AG10803 (cell line): Measurements from ENCODE around the gene PDZD4.
"Not testable (repeated sequence)": the region's sequence is repeated elsewhere in the genome, so short reads cannot be mapped to it uniquely, and the experiment has no call there.

Experiments
- DNase-seq: peaks from one replicate; pipeline ENCODE4 v3.0.0; 2010; ENCODE audit warnings: low read depth
- H3K4me3 ChIP-seq: 2 replicates; pipeline ENCODE4 v1.5.1; 2011; ENCODE audit warnings: mild to moderate bottlenecking, low read length, control low read depth
- TF ChIP-seq, protein P1 (sequence below): conservative IDR thresholded peaks from 2 replicates; pipeline ENCODE4 v1.5.1; 2011; ENCODE audit warnings: mild to moderate bottlenecking, low read length, control low read depth, inconsistent platforms

The PDZD4 gene

GRCh38 chrX:153818571-153819383, 11.6 kb downstream of the PDZD4 start:
- TF ChIP-seq, protein P1, sequence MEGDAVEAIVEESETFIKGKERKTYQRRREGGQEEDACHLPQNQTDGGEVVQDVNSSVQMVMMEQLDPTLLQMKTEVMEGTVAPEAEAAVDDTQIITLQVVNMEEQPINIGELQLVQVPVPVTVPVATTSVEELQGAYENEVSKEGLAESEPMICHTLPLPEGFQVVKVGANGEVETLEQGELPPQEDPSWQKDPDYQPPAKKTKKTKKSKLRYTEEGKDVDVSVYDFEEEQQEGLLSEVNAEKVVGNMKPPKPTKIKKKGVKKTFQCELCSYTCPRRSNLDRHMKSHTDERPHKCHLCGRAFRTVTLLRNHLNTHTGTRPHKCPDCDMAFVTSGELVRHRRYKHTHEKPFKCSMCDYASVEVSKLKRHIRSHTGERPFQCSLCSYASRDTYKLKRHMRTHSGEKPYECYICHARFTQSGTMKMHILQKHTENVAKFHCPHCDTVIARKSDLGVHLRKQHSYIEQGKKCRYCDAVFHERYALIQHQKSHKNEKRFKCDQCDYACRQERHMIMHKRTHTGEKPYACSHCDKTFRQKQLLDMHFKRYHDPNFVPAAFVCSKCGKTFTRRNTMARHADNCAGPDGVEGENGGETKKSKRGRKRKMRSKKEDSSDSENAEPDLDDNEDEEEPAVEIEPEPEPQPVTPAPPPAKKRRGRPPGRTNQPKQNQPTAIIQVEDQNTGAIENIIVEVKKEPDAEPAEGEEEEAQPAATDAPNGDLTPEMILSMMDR: no peak
- H3K4me3 ChIP-seq: peak overlapping the region; percentile 12
- DNase-seq: no peak

- H3K4me3 ChIP-seq, DNase-seq: not testable (repeated sequence)
Observed at GRCh38 chrX:153818064-153818463, 12.3 kb downstream of the PDZD4 start.

DNA sequence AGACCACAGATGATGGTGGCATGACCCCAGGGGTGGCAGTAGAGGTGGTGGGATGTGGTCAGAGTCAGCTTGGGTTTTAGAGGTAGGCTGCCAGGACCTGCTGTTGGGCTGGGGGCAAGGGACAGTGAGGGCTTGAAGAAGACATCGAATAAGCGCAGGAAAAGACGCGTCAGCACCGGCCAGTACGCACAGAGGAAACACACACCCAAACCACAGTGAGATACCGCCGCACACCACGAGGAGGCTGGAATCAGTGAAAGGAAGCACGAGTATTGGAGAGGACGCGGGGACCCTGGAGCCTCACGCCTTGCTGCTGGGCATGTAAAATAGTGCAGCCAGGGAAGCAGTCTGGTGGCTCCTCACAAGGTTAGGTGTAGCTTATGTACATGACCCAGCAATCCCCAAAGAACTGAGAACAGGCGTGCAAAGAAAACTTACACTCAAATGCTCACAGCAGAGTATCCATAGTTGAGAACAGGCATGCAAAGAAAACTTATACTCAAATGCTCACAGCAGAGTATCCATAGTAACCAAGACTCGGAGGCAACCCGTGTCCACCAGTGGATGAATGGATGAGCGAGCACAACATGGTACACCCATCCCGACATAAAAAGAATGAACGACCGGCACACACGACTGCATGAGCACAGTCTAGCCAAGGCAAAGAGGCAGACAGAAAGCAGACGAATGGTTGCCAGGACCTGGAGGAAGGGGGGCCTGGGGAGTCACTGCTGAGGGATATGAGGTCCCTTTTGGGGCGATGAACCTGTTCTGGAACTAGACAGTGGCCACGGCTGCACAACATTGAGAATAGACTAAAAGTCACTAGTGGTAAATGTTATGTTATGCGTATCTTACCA, 13.3 kb downstream of the PDZD4 start:
- TF ChIP-seq, protein P1: no peak
- H3K4me3 ChIP-seq: no peak overlapping the region

DNA sequence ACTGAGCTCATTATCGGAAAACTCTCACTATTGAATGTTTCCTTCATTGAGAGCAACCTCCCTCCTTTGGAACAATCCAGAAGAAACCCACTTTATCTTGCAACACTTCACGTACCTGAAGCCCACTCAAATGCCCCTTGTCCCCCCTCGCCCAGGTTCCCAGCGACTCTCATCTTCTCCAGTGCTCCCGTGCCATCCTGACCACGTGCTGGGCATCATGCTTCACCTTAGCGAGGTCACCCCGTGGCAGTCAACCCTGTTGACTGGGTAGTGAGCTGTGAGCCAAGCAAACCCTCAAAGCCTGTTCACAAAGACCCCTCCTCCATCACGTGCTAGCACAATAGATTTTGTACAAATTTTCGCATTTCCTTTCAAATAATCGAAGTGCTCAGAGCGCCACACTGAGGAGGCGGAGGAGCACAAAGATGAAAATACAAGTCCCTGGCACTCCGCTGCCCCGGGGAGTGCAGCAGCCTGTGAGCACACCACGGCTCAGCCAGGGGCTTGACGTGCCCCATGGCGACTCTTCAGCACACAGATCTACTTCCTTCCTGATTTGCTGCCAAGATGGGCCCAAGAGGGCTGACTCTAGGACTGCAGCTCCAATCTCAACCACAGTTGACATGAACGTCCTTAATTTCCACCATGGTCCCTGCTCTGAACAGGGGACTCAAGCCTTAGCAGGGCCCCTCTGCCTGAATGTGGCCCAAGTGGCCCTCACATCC, 15.6 kb downstream of the PDZD4 start:
- TF ChIP-seq, protein P1: no peak
- no peak for DNase-seq
- H3K4me3 ChIP-seq: no peak overlapping the region

More for the DNA sequence above, 13.3 kb downstream of the PDZD4 start:
- DNase-seq: no peak

GRCh38 chrX:153813161-153813560, 17.2 kb downstream of the PDZD4 start:
- TF ChIP-seq, protein P1: no peak
- no peak overlapping the region for H3K4me3 ChIP-seq
- no peak for DNase-seq

DNA sequence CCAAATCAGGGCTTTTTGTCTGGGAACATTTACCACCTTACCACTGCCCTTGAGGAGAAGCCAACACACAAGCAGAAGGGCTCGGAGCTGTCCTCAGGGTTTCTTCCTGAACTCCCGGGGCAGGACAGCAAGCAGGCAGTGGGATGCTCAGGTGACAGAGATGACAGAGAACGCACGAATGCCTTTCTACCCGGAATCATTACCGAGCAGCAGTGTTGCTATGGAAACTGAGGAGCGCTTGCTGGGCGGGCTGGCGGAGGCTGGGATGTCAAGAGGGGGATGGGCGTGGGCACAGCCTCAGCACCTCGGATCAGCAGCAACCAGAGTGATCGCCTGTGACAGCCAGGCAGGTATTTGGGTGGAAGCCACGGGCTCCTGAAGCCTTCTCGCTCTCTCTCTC, 18.1 kb downstream of the PDZD4 start:
- no peak overlapping the region for H3K4me3 ChIP-seq
- no peak for DNase-seq
- TF ChIP-seq, protein P1: no peak

- H3K4me3 ChIP-seq: no peak overlapping the region
- TF ChIP-seq, protein P1: no peak
- no peak for DNase-seq
Observed at GRCh38 chrX:153807976-153808375, 22.4 kb downstream of the PDZD4 start.
